G401 (cell line): ENCODE measurements around the gene PABPN1L. TPM values are rescaled to one million over a fixed set of nuclear protein-coding genes. Genes with fewer than 3 reads are reported as not detected.

Source experiments
- DNase-seq: peaks from one replicate; pipeline ENCODE4 v3.0.0-alpha.2; 2015; ENCODE audit warnings: low spot score
- in situ Hi-C: cut with HindIII; loops from 2 replicates; pipeline ENCODE4 v1.10.0; 2016; ENCODE audit warnings: low sequenced_read_pairs, mixed read lengths
- total RNA-seq: library from RNA; depleted of rRNA; stranded (reverse); fragments of >200 nt; shearing (Covaris generic); gene quantifications from 2 replicates; pipeline ENCODE4 v1.2.3, GENCODE V29; 2014

PABPN1L gene
- total RNA-seq, 1 experiment from 2014 or later = not detected

DNA sequence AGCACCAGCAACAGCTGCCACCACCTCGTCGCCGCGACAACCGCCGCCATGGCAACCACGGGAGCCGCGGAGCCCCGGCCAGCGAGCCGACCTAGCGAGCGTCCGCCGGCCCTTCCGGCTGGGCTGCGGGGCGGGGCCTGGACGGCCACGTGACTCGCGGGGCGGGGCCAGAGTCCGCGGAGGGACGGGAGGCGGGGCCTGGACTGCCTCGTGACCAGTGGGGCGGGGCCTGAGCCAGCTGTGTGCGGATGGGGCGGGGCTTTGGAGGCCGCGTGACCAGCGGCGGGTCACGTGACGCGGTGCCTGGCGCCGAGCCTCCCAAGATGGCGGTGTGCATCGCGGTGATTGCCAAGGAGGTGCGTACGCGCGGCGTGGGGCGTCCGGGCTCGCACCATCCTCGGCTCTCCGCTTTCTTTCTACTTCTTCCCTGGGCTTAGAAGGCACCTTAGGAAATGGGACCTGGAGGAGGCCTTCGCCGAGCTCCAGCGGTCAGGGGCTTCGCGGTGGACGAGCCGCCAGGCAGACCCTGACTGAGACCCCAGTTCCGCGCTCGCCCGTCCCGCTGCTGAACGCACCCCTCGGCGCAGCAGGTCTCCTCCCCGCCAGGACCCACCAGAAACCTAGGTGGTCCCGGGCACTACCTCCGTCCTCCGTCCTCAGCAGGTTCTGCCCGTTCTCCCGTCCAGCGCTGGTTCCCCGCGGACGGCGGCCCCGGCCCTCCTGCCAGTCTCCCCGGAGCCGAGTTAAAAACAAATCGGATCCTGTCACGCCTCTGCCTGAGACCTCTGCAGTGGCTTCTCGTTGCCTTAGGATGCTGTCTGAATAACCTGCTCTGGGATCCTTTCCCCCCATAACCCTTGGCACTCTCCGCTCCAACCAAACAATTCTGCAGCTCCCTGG, 9.4 kb downstream of the PABPN1L start, which contains the start of the genes GALNS and TRAPPC2L:
TSS of gene GALNS (minus strand) at position 120 of the 900 bp plus-strand sequence. CDS start at position 50, 70 bp downstream.
TSS of gene TRAPPC2L (plus strand) at position 300 of the 900 bp plus-strand sequence. CDS start at position 324, 24 bp downstream.
- DNase-seq = peak; percentile 96
- in situ Hi-C loops = no loop called here

DNA sequence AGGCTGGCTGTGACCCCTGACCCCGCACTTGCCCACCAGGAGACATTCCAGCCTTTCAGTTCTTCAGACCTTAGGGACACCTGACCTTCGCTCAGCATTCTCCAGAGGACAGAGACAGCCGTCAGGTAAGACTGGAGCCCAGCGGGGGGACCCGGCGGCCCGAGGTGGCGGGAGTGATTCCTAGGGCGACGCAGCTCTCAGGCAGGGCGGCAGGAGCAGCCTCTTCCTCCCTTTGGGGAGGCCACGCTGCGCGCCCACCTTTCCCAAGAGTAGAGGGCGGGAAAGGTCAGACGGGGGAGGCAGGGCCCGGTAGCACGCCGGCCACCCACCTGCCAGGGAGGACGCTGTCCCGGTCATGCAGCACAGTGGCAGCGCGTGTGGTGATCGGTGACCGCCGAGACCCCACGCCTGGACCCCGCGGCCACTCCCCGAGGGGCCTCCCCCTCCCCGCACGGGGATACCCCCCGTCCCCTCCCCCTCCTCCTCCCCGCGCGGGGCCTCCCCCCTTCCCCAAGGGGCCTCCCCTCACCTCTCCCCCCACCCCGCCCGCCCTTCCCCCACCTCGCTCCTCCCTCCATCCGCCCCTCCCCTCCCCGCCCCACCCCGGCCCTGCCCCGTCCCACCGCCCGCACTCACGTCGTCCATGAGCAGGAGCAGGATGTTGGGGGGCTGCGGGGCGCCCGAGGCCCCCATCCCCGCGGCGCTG, 10.2 kb downstream of the PABPN1L start:
- no peak for DNase-seq
- in situ Hi-C loops = no loop called here

- in situ Hi-C loops = no loop called here
- DNase-seq = no peak
These were observed 10.7 kb downstream of the PABPN1L start for GRCh38 chr16:88855736-88856121.

DNA sequence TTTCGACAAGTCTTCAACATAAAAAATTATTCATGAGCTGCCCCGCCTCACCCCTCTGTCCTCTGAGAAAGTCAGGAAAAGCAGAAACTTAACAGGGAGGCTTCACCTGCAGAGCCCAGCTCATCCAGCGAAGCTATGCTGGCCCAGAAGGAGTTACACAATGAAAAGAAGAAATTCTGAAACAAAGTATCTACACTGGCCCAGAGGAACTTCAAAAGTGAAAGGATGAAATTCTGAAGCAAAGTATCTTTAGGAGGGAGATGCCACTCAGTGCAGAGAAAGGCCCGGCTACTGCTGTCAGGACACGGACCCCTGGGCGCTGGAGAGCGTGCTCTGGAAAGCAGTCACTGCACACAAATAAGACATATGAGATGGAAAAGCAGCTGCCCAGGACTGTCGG, 11.3 kb downstream of the PABPN1L start:
- in situ Hi-C loops = no loop called here
- DNase-seq = no peak

DNA sequence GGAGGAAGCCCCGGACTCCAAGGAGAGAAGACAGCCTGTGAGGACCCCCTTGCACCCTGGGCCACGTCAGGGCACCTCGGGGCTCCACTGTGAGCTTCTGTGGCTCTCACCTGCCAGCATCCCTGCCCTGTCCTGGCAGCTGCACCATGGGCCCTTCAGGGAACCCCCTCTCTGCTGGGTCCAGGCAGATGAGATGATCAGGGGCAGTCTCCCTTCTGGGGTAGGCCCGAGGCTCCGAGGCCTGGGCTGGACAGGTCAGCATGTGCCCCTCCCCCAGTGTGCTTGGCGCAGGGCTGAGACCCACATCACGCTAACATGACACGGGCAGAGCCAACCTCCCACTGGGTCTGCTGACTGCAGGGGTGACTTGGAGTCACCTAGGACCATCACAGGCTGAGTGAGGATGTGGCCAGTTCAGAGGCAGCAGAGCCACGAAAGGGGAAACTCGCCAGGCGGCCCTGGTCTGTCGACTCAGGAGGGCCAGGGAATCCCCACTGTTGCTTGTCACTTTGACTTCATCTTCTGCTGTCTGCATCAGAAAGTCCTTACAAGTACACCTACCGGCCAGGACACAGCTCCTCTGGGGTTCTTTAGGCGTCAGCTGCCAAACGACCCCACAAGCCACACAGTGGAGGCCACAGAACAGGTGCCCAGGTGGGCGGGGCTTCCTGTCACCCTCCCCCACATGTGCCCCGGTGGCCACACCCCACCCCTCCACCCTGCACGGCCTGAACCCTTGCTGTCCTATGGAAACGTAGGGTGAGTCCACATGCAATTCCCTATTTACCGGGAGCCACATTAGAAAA, 12.0 kb downstream of the PABPN1L start:
- no peak for DNase-seq

DNA sequence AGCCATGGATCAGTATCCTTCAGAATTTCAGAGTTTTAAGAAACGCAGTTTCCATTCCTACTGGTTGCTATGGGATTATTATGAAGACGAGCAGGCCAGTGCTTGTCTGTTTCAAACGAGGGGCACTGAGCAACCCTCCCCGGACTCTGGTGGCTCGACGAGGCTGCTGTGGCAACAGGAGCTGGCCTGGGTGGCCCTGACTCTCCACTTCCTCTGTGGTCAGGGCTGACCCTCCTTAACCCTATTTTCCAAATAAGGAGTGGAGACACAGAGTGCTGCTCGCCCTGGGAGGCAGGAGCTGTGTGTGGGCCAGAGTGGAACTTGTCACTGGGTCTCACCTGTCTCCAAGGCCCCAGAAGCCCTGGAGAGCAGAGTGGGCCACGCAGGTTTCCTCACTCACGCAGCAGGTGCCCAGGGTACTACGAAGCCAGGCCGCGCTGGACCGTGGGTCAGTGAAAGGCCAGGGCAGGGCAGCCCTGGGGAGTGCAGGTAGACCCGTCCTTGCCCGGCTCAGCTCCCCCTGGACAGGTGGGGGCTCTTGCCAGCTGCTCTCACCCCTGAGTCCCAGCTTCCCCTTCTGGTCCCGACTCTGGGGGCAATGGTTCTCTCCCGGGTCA, 13.0 kb downstream of the PABPN1L start:
- in situ Hi-C loops = no loop called here
- no peak for DNase-seq

More for the DNA sequence above, 12.0 kb downstream of the PABPN1L start:
- in situ Hi-C loops = no loop called here

DNA sequence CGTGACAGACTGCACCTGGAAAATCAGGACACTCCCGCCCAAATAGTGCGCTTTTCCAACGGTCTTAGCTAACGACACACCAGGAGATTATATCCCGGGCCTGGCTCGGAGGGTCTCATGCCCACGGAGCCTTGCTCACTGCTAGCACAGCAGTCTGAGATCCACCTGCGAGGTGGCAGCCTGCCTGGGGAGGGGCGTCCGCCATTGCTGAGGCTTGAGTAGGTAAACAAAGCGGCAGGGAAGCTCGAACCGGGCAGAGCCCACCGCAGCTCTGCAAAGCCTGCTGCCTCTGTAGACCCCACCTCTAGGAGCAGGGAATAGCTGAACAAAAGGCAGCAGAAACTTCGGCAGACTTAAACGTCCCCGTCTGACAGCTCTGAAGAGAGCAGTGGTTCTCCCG, 14.8 kb downstream of the PABPN1L start:
- no peak for DNase-seq
- in situ Hi-C loops = no loop called here

DNA sequence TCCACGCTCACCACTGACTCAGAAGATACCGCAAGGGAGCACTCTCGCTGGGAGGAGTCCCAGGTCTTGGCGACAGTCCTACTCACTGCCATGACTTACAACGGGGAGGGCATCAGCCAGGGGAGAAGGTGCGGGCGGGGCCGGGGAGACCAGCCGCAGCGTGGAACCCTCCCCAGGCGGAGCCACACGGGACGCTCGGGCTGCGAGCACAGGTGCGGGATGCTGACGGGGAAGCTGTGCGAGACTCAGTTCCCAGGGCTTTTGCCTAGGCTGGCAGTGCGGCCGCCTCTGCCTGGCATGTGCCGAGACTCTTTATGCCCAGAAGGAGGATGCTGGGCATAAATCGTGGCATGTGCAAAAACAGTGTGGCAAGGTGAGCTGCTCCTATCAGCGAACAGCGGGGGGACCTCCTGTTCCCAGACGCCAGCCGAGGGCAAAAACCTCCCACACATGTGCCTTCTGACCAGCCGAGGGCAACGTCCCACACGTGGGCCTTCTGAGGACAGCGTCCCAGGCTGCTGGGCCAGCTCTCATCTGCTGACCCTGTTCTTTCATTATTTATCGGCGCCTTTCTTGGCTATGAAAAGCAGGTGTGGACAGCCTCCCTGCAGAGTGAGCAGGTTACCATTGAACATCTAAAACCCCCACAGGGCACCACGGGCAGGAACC, 15.8 kb downstream of the PABPN1L start:
- DNase-seq = no peak
- in situ Hi-C loops = no loop called here

GRCh38 chr16:88848557-88848956, 17.9 kb downstream of the PABPN1L start:
- DNase-seq = no peak
- in situ Hi-C loops = no loop called here

DNA sequence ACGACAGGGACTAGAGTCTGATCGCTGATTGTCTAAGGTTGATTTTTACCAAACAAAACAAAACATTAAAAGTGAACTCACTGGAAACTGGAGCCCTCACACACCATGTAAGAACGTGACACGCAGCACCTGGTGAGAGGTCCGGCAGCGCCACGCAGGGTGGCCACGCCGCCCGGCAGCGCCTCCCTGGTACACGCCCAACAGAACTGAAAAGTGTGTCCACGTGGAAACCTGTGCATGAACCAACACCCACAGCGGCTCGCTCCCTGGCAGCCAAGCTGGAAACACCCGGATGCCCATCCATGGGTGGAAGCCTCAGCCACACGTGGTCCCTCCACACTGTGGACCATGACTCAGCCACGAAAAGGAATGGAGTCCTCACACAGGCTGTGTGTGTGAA, 18.8 kb downstream of the PABPN1L start:
- in situ Hi-C loops = no loop called here
- DNase-seq = no peak

GRCh38 chr16:88846088-88846487, 20.4 kb downstream of the PABPN1L start:
- DNase-seq = no peak
- in situ Hi-C loops = no loop called here

DNA sequence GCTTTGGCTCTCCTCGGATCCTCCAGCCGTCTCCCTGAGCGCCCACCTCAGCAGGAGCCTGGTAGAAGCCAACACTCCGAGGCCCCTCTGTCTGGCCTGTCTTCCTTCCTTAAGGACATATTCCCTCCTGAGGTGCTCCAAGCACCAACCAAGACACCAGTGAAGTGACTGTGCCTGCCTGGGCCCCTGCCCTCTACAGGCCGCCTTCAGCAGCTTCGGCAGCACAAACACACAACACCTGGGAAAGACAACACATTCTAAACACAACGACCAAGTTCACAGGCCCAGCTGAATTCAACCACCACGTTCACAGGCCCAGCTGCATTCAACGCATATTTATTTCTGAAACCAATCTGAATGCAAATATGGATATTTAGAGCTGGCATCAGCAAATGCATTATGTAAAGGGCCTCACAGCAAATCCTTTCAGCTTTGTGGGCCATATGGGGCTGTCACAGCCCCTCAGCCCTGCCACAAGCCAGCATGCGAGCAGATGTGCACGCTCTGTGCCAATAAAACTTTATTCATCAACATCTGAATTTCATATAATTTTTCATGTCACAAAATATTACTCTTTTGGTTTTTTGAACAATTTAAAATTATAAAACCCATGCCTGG, 21.9 kb downstream of the PABPN1L start:
- in situ Hi-C loops = no loop called here
- DNase-seq = peak; percentile 53

- in situ Hi-C loops = no loop called here
- no peak for DNase-seq
These were observed 23.2 kb downstream of the PABPN1L start for GRCh38 chr16:88843256-88843655.

DNA sequence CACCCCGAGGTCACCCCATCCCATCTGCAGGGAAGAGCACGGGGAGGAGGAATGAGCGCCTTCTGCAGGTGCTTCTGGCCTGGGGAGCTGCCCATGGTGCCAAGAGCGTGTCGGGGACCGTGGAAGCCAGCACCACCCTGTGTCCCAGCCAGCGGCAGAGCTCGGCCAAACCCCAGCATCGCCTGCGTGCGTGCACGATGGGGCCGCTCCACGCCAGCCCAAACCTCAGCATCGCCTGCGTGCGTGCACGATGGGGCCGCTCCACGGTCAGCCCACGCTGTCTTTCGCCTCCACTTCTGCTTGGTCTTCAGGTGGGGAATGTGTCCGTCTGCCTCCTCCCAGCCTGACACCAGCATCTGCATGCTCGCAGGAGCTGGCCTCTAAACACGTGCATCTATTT, 23.7 kb downstream of the PABPN1L start:
- in situ Hi-C loops = no loop called here
- DNase-seq = no peak

DNA sequence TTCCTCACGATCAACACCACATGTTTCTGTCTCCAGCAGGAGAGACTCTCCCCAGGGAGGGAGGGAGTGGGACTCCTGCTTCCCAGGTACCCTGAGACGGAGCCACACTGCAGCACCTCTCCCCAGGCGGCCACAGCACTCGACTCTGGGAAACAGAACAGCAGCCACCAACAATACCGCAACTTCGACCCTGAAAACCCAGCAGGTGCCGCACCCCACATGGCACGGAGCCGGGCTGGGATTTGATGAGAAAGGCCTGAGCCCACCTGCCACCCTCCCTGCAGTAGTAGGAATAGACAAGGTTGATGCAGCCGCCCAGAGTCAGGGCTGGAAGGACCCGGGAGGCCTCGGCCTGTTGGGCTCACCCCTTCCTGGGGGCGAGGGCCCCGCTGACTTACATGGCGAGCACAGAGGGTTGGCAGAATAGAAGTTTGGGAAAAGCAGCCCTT, 24.1 kb downstream of the PABPN1L start:
- in situ Hi-C loops = no loop called here
- DNase-seq = no peak

DNA sequence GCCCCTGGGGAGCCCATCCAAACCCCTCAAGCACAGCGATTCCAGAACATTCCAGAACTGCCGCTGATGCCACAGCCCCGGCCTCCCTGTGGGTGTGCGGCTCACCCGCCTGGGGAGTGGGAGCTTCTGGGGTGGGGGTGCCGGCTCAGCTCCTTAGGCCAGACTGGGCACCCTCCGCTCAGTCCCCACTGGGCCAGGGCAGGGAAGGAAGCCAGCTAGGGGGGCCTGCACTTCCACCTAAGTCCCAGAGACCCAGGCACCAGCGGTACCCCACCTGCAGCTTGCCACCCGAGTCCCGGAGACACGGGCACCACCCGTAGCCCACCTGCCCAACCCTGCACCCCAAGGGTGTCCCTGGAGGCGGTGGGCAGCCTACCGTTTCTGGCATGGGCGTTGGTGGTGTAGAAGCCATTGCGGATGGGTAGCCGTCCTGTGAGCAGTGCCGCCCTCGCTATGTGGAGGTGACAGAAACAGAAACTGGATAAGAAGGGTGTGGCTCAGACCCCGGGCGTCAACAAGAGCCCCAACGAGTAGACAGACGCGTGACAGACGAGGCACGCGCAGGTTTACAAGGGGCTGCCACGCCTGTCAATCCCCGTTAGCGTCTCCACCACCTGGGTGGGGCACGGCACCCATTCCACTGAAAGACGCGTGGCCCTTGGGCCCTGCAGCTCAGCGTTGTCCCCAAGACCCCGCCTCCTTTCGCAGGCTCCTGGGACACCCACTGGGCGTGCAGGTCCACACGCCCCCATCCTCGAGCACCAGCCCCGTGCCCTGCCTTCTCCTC, 24.7 kb downstream of the PABPN1L start:
- no peak for DNase-seq
- in situ Hi-C loops = no loop called here

GRCh38 chr16:88840600-88841215, 25.8 kb downstream of the PABPN1L start:
- no peak for DNase-seq
- in situ Hi-C loops = no loop called here
